Vagina (tissue), 2 donors: ENCODE measurements around the gene DNTTIP2.

Experiments used
- CTCF ChIP-seq, 3 experiments: fragments of 450-650 bp in 2 of 3; fragments of 200-600 bp in 1 of 3; sonication (generic) in 1 of 3; IDR thresholded peaks; one replicate each; pipeline ENCODE4 v1.5.1; 2017 to 2019; ENCODE audit warnings: antibody characterized with exemption in 3 of 3, mild to moderate bottlenecking in 2 of 3, moderate library complexity in 2 of 3
- POLR2A ChIP-seq, 2 donors: fragments of 450-650 bp; IDR thresholded peaks; one replicate each; pipeline ENCODE4 v1.6.1; 2017; ENCODE audit warnings: antibody characterized with exemption in 2 of 2, mild to moderate bottlenecking in 2 of 2, moderate library complexity in 2 of 2

- no peak for TF ChIP-seq CTCF (IDR thresholded peaks at IDR 0.05)
- no peak for TF ChIP-seq POLR2A (IDR thresholded peaks at IDR 0.05)
Observed at GRCh38 chr1:93818570-93818959, 60.4 kb downstream of the DNTTIP2 start.
